ENCODE measurements around the gene HERC2. TPM values are rescaled to one million over a fixed set of nuclear protein-coding genes. Genes with fewer than 3 reads are reported as not detected.

Gene HERC2, protein sequence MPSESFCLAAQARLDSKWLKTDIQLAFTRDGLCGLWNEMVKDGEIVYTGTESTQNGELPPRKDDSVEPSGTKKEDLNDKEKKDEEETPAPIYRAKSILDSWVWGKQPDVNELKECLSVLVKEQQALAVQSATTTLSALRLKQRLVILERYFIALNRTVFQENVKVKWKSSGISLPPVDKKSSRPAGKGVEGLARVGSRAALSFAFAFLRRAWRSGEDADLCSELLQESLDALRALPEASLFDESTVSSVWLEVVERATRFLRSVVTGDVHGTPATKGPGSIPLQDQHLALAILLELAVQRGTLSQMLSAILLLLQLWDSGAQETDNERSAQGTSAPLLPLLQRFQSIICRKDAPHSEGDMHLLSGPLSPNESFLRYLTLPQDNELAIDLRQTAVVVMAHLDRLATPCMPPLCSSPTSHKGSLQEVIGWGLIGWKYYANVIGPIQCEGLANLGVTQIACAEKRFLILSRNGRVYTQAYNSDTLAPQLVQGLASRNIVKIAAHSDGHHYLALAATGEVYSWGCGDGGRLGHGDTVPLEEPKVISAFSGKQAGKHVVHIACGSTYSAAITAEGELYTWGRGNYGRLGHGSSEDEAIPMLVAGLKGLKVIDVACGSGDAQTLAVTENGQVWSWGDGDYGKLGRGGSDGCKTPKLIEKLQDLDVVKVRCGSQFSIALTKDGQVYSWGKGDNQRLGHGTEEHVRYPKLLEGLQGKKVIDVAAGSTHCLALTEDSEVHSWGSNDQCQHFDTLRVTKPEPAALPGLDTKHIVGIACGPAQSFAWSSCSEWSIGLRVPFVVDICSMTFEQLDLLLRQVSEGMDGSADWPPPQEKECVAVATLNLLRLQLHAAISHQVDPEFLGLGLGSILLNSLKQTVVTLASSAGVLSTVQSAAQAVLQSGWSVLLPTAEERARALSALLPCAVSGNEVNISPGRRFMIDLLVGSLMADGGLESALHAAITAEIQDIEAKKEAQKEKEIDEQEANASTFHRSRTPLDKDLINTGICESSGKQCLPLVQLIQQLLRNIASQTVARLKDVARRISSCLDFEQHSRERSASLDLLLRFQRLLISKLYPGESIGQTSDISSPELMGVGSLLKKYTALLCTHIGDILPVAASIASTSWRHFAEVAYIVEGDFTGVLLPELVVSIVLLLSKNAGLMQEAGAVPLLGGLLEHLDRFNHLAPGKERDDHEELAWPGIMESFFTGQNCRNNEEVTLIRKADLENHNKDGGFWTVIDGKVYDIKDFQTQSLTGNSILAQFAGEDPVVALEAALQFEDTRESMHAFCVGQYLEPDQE (N-terminal part only)
- 50.5 and 51.3 TPM in 2 replicates for total RNA-seq

DNA sequence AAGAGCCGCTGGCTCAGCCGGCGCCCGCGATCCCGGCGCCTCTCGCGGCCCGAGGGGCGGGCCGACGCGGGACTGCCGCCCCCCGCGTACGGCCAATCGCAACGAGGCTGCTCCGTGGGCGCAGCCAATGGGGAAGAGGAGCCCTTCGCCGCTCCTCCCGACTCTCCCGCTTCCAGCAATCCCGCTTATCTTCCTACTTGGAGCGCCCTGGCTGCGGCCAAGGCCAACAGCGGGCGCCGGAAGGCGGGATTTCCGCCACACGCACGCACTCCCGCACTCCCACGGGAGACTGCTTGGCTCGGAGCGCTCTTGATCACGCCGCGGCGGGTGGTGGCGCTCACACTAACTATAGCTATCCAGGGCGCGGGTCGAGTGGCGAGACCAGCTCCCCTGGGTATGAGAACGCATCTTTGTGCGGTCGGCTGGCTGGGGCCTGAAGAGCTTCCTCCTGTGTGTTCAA lies at the start of gene HERC2:
TSS of gene HERC2 (minus strand) at position 51 of the 460 bp plus-strand sequence. CDS start 746 bp downstream, outside the sequence.

DNA sequence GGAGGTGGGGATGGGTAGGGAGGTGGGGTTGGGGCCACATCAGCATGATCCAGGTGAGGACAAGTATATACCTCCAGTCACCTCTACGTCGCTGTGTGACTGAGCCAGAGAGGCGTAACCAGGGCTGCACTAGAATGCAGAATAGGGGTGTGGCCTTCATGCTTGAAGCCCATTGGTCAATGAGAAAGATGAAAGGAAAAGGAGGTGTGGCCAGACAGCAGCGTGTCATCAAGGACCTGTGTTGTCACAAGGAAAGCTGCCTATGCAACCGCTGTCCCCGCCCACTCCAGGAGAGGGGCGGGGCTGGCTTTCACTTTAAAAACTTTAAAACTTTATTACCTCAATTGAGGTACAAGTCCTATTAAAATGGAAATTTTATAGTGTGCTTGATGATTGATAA lies 36.0 kb upstream of the HERC2 start, which contains the start of gene GOLGA6L24:
TSS of gene GOLGA6L24 (minus strand) at position 101 of the 400 bp plus-strand sequence. CDS start at position 40, 61 bp downstream.

DNA sequence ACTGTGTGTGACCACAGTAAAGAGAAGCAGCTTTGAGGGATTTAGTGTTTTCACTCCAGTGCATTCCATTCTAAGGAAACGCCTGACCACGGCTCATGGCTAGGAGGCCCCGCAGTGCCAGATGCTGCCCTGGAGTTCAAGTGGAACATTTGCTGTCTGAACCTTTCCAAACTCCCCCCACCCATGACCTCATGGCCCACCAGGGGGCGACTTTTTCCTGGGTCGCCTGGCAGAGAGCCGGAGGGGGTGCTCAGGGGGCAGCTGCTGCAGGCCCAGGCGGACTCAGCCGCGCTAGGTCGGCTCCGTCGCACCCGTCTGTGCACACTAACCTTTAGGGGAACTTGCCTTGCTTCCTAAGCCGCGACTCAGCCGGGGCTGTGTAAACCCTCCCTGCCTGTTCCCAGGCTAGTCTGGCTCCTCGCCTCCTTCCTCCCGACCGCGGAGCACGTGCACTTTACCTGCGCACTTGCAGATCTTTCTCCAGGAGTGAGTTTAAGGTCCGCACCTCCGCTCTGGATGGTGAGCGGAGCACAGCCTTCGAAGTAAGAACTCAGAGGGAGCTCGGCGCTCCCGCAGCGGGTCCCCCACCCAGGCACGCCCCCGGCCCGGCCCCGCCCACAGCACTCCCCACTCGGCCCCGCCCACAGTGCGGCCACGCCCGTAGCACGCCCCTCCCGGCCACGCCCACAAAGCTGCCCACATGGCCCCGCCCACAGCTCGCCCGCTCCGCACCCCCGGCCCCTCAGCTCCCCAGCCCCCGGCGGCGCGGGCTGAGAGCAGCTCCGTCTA lies 223.0 kb downstream of the HERC2 start, which contains the start of gene OCA2:
TSS of gene OCA2 (minus strand) at position 550 of the 789 bp plus-strand sequence. CDS start 17,441 bp downstream, outside the sequence.

Small RNA genes lying within 50 kb of the gene (small RNA-seq; reads per million reads assigned to genes)
- gene AC091304.5 = not detected

Other genes starting within 250 kb of the HERC2 start
- gene OCA2, start 222.9 kb downstream of the HERC2 start, total RNA-seq = 0.10 TPM in 1 of 2 replicates, not detected in the other
- not detected in 2 replicates for gene GOLGA6L24, start 35.9 kb upstream of the HERC2 start, total RNA-seq
- not detected in 2 replicates for gene GOLGA8F, start 56.5 kb upstream of the HERC2 start, total RNA-seq
- gene GOLGA8G, start 210.8 kb upstream of the HERC2 start, total RNA-seq = not detected in 2 replicates
- gene GOLGA6L25, start 231.4 kb upstream of the HERC2 start, total RNA-seq = not detected in 2 replicates

All from vein endothelial cell (primary cell).